ENCODE measurements around the gene ORM1.
"Not testable (repeated sequence)": the region's sequence is repeated elsewhere in the genome, so short reads cannot be mapped to it uniquely, and the experiment has no call there.

ORM1 gene

GRCh38 chr9:114328357-114328820 lies 5.5 kb downstream of the ORM1 start:
- DNase-seq = not testable (repeated sequence)

- not testable (repeated sequence) for DNase-seq
Measured at GRCh38 chr9:114328937-114329624, 6.2 kb downstream of the ORM1 start.

DNA sequence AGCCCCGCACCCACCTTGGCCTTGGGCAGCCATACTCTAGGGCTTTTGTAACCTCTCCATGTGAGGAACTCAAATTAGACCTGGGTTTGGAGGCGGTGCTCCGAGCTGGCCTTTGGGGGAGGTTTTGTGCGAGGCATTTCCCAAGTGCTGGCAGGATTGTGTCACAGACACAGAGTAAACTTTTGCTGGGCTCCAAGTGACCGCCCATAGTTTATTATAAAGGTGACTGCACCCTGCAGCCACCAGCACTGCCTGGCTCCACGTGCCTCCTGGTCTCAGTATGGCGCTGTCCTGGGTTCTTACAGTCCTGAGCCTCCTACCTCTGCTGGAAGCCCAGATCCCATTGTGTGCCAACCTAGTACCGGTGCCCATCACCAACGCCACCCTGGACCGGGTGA lies 6.7 kb downstream of the ORM1 start, which contains the start of gene ORM2:
ORM2 (plus strand) TSS at position 245 of the 398 bp plus-strand sequence; CDS start at position 281, 36 bp downstream.
- not testable (repeated sequence) for DNase-seq

GRCh38 chr9:114330636-114331035 lies 7.7 kb downstream of the ORM1 start:
- no peak for DNase-seq

DNA sequence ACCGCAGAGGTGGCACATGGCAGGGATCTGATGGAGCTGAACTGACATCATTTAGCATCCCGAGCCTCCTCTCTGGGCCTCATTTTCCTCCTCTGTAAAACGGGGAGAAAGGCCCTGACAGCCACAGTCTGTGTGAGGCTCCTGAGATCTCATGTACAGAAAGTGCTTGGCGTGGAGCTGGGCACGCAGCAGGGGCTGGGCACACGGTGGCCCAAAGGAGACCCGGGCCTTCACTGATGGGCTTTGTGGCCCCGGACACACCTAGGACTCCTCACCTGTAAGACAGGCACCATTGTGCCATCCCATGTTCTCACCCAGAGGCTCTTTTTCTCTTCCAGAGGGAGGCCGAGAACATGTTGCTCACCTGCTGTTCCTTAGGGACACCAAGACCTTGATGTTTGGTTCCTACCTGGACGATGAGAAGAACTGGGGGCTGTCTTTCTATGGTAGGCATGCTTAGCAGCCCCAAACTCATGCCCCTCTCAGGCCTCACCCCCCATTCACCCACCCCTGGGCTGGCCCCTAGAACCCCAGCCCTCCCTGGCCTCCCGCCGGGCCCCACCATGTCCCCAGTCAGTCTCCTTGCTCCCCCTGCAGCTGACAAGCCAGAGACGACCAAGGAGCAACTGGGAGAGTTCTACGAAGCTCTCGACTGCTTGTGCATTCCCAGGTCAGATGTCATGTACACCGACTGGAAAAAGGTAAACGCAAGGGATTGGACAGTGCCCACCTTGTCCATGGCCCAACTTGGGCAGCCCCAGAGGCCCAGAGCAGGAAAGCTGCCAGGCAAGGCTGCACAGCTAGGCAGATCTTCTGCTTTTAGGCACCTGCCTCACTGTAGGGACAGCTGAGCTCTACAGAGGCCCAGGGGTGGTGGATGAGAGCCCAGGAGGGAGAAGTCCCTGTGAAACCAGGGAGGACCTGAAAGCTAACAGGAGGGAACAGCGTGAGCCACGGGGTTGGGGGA lies 8.6 kb downstream of the ORM1 start:
- DNase-seq = not testable (repeated sequence)

DNA sequence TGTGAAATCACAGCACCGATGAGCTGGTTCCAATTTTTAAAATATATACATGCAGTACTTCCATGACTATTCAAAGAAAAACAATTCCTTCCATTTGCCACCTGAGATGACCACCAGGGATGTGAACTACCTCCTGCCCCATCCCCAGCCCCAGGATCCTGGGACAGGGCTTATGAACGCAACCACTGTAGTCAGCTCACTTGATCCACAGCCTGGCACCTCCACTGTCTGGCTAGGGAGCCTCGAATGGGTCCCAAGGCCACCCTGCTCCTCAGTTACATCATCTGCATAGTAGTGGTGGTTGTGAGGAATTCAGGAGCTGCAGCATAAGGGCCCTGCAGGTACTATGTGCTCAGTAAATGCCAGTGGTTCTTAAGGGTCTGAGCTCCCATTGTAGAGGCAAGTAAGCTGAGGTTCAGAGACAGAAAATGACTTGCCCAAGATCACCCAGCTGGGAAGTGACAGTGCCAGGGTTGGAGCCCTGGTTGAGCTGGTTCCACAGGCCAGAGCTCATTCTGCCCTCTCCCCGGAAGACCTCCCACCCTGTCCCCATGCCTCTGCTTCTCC lies 9.7 kb downstream of the ORM1 start:
- not testable (repeated sequence) for DNase-seq

DNA sequence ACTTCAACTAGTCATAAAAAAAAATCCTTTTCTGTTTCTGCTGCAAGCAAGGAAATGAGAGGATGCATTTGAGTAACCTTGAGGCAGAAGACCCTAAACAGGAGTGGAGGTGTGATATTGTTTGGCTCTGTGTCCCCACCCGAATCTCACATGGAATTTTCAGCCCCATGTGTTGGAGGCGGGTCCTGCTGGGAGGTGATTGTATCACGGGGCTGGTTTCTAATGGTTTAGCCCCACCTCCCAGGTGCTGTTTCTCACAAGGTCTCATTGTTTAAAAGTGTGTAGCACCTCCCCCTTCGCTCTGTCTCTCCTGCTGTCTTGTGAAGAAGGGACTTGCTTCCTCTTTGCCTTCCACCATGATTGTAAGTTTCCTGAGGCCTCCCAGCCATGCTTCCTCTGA lies 10.8 kb downstream of the ORM1 start:
- not testable (repeated sequence) for DNase-seq

DNA sequence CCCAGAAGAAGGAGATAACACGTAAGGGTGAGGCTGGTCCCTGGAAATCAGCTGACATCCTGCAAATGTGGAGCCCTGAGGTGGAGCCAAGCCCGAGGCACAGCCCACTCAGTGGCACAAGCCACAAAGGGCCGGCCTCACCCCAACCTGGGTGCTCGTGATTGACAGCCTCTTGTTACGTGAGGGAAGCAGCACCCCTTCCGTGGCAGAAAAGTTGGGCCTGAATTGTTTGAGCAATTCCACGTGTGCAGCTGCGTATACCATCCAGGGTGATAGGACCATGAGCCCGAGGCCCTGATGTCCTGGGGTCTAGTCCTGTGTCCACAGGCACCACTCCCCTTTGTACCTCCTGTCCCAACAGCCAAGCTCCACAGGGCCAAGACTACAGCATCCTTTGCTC lies 11.6 kb downstream of the ORM1 start:
- DNase-seq = no peak

DNA sequence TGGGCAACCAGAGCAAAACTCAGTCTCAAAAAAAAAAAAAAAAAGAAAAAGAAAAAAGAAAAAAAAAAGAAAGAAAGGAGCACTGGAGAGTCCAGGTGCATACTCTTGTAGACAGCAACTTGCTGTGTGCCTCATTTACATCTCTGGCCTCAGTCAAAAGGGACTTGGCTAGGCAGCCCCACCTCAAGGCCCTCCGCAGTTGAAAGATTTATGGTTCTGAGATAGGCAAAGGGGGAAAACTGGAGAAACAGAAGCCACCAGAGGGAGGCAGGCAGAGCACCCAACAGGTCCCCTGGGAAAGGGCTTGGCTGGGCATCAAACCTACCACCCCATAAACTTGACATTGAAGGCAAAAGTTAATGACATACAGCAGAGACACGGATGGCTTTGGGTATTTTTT lies 12.8 kb downstream of the ORM1 start:
- no peak for DNase-seq

GRCh38 chr9:114336157-114336556 lies 13.3 kb downstream of the ORM1 start:
- no peak for DNase-seq

GRCh38 chr9:114336699-114337395 lies 13.9 kb downstream of the ORM1 start:
- no peak for DNase-seq

GRCh38 chr9:114338187-114338586 lies 15.3 kb downstream of the ORM1 start:
- DNase-seq = no peak

DNA sequence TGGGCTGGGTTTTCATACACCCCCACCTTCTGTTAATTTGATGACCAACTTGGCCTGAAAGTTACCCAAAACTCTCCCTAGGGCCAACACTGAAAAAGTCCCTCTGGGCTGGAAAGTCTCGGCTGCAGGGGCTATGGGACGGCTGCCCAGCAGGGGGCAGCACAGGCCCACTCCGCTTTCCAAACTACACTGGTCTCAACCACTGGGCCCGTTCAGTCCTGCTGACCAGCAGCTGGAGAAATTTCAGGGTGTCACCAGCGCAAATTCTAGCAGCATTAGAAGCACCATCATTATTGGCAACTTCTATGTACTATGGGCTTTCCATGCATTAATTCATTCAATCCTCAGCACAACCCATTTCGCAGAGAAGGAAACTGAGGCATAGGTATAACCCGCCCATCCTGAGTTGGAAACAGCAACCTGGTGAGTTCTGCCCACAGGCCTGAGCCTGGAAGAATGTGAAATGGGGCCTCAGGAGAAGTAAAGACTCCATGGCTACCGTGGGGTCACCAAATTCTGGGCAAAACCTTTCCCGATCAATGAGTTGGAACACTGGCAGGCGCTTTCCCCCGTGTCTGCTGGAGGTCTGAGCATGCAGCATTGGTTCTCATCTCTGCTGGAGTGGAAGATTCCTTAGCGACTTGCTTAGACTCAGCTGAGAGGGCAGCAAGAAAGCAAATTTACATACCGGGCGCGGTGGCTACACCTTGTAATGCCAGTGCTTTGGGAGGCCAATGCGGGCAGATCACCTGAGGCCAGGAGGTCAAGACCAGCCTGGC lies 16.4 kb downstream of the ORM1 start:
- peak; percentile 62 for DNase-seq

DNA sequence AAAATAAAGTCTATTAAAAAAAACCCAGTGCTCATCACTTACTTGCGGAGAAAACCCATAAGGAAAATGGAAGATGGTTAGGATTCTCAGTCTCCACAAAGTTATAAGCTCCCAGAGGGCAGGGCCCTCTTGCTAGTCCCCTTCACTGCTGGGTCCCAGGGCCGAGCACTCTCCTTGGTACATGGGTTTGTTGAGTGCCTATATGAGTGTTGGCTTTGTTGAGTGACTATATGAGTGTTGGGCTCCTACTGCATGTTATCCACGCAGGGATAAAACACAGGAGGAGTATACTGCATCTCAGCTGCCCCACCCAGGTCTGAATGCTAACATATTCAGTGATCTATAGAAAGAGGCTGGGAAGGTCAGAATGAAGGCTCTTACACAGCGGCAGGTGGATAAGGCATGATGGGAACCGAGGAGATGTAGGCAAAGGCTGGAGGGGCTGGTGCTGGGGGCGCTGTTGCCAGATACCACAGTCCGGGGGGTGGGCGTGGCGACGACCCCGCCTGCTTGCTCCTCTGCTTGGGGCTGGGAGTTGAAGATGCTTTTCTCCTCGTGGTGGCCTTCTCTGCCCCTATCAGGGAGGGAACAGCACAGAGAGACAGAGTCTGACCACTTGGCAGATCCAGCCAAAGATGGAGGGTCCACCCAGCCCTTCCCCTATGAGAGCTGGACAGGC lies 18.4 kb downstream of the ORM1 start:
- DNase-seq = no peak

GRCh38 chr9:114341991-114342390 lies 19.1 kb downstream of the ORM1 start:
- DNase-seq = no peak

- DNase-seq = no peak
Measured at GRCh38 chr9:114342755-114343440, 20.0 kb downstream of the ORM1 start.

GRCh38 chr9:114343471-114344187 lies 20.7 kb downstream of the ORM1 start:
- DNase-seq = no peak

GRCh38 chr9:114344188-114344566 lies 21.3 kb downstream of the ORM1 start:
- DNase-seq = no peak

GRCh38 chr9:114344692-114345091 lies 21.8 kb downstream of the ORM1 start:
- DNase-seq = no peak

DNA sequence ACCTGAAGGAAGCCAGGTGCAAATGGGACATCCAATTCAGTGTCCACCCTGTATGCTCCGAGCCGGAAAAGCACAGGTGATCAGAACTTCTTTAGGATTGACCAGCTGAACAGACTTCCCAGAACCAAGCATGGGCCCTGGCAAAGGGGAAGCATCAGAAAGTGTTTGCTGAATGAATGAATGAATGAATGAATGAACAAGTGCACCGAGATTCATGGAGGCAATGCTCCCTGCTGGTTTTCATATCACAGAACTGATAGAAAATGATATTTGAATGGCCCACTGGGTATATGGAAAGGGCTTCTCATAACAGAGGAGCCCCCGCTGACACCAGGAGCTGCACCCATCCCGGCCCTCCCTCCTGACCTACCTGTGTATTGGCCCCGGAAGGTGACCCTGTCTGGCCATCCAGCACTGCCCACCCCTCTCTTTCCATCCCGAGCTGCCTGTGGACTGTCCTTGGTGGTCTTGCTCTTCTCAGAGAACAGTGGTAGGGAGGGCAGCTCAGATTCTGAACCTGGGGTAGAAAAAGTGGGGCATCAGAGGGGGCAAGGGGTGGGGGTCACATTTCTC lies 22.7 kb downstream of the ORM1 start:
- no peak for DNase-seq
